B cell (primary cell): ENCODE measurements around the gene CD96.

Source experiments
- EZH2 ChIP-seq: IDR thresholded peaks from 2 replicates; pipeline ENCODE4 v1.6.1; 2012; ENCODE audit warnings: borderline replicate concordance, low read depth, mild to moderate bottlenecking, moderate library complexity, low read length; ENCODE audit not compliant: insufficient read depth, poor library complexity, severe bottlenecking
- TF ChIP-seq, protein P1 (sequence below): fragments of 200-600 bp; IDR thresholded peaks from one replicate; pipeline ENCODE4 v1.8.0; 2022; ENCODE audit warnings: antibody characterized with exemption, mild to moderate bottlenecking

- TF ChIP-seq, protein P1, sequence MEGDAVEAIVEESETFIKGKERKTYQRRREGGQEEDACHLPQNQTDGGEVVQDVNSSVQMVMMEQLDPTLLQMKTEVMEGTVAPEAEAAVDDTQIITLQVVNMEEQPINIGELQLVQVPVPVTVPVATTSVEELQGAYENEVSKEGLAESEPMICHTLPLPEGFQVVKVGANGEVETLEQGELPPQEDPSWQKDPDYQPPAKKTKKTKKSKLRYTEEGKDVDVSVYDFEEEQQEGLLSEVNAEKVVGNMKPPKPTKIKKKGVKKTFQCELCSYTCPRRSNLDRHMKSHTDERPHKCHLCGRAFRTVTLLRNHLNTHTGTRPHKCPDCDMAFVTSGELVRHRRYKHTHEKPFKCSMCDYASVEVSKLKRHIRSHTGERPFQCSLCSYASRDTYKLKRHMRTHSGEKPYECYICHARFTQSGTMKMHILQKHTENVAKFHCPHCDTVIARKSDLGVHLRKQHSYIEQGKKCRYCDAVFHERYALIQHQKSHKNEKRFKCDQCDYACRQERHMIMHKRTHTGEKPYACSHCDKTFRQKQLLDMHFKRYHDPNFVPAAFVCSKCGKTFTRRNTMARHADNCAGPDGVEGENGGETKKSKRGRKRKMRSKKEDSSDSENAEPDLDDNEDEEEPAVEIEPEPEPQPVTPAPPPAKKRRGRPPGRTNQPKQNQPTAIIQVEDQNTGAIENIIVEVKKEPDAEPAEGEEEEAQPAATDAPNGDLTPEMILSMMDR = no peak
- no peak for TF ChIP-seq EZH2
Measured at GRCh38 chr3:111684640-111685039, 142.6 kb downstream of the CD96 start.
